GM12874 (cell line): ENCODE results near the gene SHCBP1L.

Experiments used
- CTCF ChIP-seq: IDR thresholded peaks from 2 replicates; pipeline ENCODE4 v1.5.1; 2011; ENCODE audit warnings: low read depth, mild to moderate bottlenecking, control low read depth, low read length, moderate library complexity; ENCODE audit not compliant: insufficient read depth

Gene SHCBP1L

GRCh38 chr1:182972829-182973228, 19.9 kb upstream of the SHCBP1L start:
- TF ChIP-seq CTCF, result no peak

- TF ChIP-seq CTCF, result no peak
These were observed 19.3 kb upstream of the SHCBP1L start for GRCh38 chr1:182972231-182972630.

GRCh38 chr1:182971219-182971618, 18.3 kb upstream of the SHCBP1L start:
- no peak for TF ChIP-seq CTCF

- TF ChIP-seq CTCF, result no peak
These were observed 16.1 kb upstream of the SHCBP1L start for GRCh38 chr1:182968836-182969734.

- TF ChIP-seq CTCF, result no peak
These were observed 15.3 kb upstream of the SHCBP1L start for GRCh38 chr1:182968151-182968741.

GRCh38 chr1:182965861-182966260, 12.9 kb upstream of the SHCBP1L start:
- TF ChIP-seq CTCF, result no peak

GRCh38 chr1:182965096-182965495, 12.1 kb upstream of the SHCBP1L start:
- TF ChIP-seq CTCF, result no peak
